ENCODE results near the gene DTD1. TPM values are rescaled to one million over a fixed set of nuclear protein-coding genes. Genes with fewer than 3 reads are reported as not detected.
A peak's percentile ranks its signal among the peaks of the same experiment; 100 is the strongest.

The DTD1 gene
- total and polyA plus RNA-seq, 11 donors, result 8.0 to 30.3 (median 15.6) TPM

DNA sequence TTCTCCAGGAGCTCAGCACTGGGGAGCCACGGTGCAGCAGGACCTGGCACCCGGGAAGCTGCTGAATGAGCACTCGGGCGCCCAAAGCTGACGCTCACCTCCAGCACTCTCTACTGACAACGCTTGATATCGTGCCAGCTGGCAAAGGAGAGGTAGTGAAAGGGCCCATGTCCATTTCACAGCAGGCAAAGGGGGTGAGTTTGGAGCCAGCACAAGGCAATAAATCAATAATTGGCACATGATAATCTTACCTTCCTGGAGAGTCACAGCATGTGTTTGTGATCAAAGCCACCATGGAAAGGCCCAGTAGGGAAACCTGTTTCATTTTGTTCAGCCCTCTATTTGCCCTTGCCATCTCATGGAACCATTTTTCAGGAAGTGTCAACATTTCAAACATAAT is 43.9 kb upstream of the DTD1 start:
- 46 to 81% (median 65%) methylated on average over 7 of the region's 7 CpGs for WGBS, 4 donors
- Histone ChIP-seq H3K36me3 (peaks cover 0 to 96% (median 93%) of the 10 kb centered on the region in 9 donors), H3K4me1 (no peaks in the 10 kb centered on the region), H3K27me3 (no peaks in the 10 kb centered on the region), H3K4me3 (no peak overlapping the region), H3K27ac (no peak overlapping the region), H3K9me3 (no peaks in the 10 kb centered on the region)
- ATAC-seq, result peak in 3 of 4 donors; percentile 47 to 89 (median 68)
- peak in 4 of 5 donors; percentile 18 to 69 (median 60) for DNase-seq
- no peak for TF ChIP-seq POLR2A (IDR thresholded peaks at IDR 0.05)
- TF ChIP-seq, protein P1, sequence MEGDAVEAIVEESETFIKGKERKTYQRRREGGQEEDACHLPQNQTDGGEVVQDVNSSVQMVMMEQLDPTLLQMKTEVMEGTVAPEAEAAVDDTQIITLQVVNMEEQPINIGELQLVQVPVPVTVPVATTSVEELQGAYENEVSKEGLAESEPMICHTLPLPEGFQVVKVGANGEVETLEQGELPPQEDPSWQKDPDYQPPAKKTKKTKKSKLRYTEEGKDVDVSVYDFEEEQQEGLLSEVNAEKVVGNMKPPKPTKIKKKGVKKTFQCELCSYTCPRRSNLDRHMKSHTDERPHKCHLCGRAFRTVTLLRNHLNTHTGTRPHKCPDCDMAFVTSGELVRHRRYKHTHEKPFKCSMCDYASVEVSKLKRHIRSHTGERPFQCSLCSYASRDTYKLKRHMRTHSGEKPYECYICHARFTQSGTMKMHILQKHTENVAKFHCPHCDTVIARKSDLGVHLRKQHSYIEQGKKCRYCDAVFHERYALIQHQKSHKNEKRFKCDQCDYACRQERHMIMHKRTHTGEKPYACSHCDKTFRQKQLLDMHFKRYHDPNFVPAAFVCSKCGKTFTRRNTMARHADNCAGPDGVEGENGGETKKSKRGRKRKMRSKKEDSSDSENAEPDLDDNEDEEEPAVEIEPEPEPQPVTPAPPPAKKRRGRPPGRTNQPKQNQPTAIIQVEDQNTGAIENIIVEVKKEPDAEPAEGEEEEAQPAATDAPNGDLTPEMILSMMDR (IDR thresholded peaks at IDR 0.05), result no peak
- intact Hi-C loops (cut with DNase I), result loop anchor here in 1 of 10 donors (10.0 kb wide), 1 partner anchor 59 kb away; no protein-coding TSS in a partner anchor

DNA sequence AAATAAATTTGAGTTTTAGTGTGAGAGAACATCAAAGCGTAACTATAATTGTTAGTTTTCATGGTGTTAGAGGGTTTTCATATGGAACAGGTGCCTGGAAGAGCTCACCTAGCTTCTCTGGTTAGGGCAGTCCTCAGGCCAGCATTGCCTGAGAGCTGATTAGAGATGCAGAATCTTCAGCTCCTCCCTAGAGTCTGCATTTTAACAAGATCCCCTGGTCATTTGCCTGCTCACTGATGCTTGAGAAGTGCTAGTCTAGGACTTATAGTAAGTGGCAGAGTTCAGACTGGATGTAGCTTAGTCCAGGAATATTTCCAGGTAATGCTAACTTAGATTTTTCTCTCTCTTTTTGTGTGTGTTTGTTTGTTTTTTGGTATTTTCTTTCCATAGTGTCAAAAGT is 42.3 kb upstream of the DTD1 start:
- intact Hi-C loops (cut with DNase I), result loop anchor here in 1 of 10 donors (10.0 kb wide), 1 partner anchor 61 kb away; no protein-coding TSS in a partner anchor
- Histone ChIP-seq H3K27me3 (no peaks in the 10 kb centered on the region), H3K36me3 (peaks cover 0 to 99% (median 97%) of the 10 kb centered on the region in 9 donors), H3K27ac (no peak overlapping the region), H3K9me3 (no peaks in the 10 kb centered on the region), H3K4me1 (no peaks in the 10 kb centered on the region), H3K4me3 (no peak overlapping the region)
- WGBS, 4 donors, result 91 to 98% (median 95%) methylated on average over 1 of the region's 1 CpG
- DNase-seq, result no peak
- ATAC-seq, result no peak
- TF ChIP-seq, protein P1 (IDR thresholded peaks at IDR 0.05), result no peak
- no peak for TF ChIP-seq POLR2A (IDR thresholded peaks at IDR 0.05)

DNA sequence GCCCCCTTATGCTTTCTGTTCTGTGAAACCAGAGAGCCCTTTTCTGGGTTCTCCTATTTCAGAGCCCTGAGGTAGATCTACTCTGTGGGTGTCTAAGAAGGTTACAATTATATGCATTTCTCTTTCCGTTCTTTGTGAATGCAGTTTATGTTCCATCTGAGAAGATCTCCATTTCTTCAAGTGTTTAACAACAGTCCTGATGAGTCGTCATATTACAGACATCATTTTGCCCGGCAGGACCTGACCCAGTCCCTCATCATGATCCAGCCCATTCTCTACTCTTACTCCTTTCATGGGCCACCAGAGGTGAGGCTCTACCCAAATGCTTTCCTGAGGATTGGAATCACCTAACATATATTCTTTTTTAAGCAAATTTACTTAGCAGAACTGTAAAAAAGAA is 39.4 kb upstream of the DTD1 start:
- no peak for TF ChIP-seq POLR2A (IDR thresholded peaks at IDR 0.05)
- 94 to 97% (median 96%) methylated on average over 3 of the region's 3 CpGs for WGBS, 4 donors
- no peak overlapping the region for H3K4me3 ChIP-seq
- intact Hi-C loops (cut with DNase I), result loop anchor here in 1 of 10 donors (10.0 kb wide), 1 partner anchor 64 kb away; no protein-coding TSS in a partner anchor
- DNase-seq (no peak), ATAC-seq (no peak)
- H3K4me1 ChIP-seq, result no peaks in the 10 kb centered on the region
- peaks cover 0 to 99% (median 97%) of the 10 kb centered on the region in 9 donors for H3K36me3 ChIP-seq
- H3K9me3 ChIP-seq, result no peaks in the 10 kb centered on the region
- H3K27me3 ChIP-seq, result no peaks in the 10 kb centered on the region
- H3K27ac ChIP-seq, result no peak overlapping the region

DNA sequence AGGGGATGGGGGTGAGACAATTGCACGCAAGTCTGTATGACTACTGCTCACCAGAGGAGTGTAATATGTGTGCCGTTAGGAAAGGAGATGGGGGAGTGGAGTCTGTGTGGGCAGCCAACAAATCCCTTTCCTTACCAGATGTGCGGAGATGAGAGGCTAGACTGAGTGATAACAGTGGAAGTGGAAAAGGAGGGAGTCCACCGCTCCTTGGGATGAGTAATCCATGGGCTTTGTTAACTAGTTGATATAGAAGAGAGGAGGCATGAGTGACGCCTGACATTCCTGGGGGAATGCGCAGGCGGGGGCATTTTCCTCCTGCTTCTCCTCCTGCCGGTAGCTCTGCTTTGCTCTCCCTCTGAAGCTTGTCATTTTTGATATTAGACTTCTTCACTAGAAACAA is 34.1 kb upstream of the DTD1 start:
- TF ChIP-seq, protein P1 (IDR thresholded peaks at IDR 0.05), result no peak
- no peak for TF ChIP-seq POLR2A (IDR thresholded peaks at IDR 0.05)
- Histone ChIP-seq H3K27ac (no peak overlapping the region), H3K36me3 (peaks cover 0 to 100% (median 84%) of the 10 kb centered on the region in 9 donors), H3K9me3 (no peaks in the 10 kb centered on the region), H3K27me3 (no peaks in the 10 kb centered on the region), H3K4me1 (no peaks in the 10 kb centered on the region), H3K4me3 (no peak overlapping the region)
- ATAC-seq (no peak), DNase-seq (no peak)
- intact Hi-C loops (cut with DNase I), result no loop called here
- 83 to 91% (median 90%) methylated on average over 8 of the region's 8 CpGs for WGBS, 4 donors

Data from heart left ventricle (tissue), 16 donors.